Activated CD4-positive, alpha-beta memory T cell treated with anti-CD3 and anti-CD28 coated beads for 36 hours (primary cell): ENCODE results near the gene TP53AIP1. TPM values are rescaled to one million over a fixed set of nuclear protein-coding genes. Genes with fewer than 3 reads are reported as not detected.

Experiments
- CTCF ChIA-PET: fragments of 350-600 bp; sonication (Branson Sonifier 250); formaldehyde crosslinking; loops from one replicate; lab custom pipeline; 2021; ENCODE audit warnings: antibody characterized with exemption, inconsistent platforms; lab: Charles Lee
- POLR2A ChIA-PET: fragments of 350-600 bp; sonication (Branson Sonifier 250); formaldehyde crosslinking; loops from one replicate; lab custom pipeline; 2021; ENCODE audit warnings: antibody characterized with exemption; lab: Charles Lee
- DNase-seq: peaks from one replicate; pipeline ENCODE4 v3.0.0-alpha.2; 2020
- H3K27ac Mint-ChIP-seq: one replicate; pipeline ENCODE4 v1.8.0; 2021; ENCODE audit warnings: mixed read lengths
- H3K27me3 Mint-ChIP-seq: one replicate; pipeline ENCODE4 v1.8.0; 2021; ENCODE audit warnings: mixed read lengths
- H3K36me3 Mint-ChIP-seq: one replicate; pipeline ENCODE4 v1.8.0; 2021; ENCODE audit warnings: mixed read lengths
- H3K4me1 Mint-ChIP-seq: one replicate; pipeline ENCODE4 v1.8.0; 2021; ENCODE audit warnings: low read depth, mixed read lengths
- H3K4me3 Mint-ChIP-seq: one replicate; pipeline ENCODE4 v1.8.0; 2021; ENCODE audit warnings: mild to moderate bottlenecking, mixed read lengths
- H3K9me3 Mint-ChIP-seq: one replicate; pipeline ENCODE4 v1.8.0; 2021; ENCODE audit warnings: mixed read lengths
- intact Hi-C: fragments of 100-400 bp; cut with micrococcal nuclease; formaldehyde crosslinking; loops from one replicate; pipeline ENCODE4 v1.15.1; 2023
- total RNA-seq, 2 experiments: library from RNA; stranded (reverse); gene quantifications; one replicate each; pipeline ENCODE4 v1.2.3, GENCODE V29; 2021

The TP53AIP1 gene
- total RNA-seq, 2 experiments from 2014 or later = not detected

DNA sequence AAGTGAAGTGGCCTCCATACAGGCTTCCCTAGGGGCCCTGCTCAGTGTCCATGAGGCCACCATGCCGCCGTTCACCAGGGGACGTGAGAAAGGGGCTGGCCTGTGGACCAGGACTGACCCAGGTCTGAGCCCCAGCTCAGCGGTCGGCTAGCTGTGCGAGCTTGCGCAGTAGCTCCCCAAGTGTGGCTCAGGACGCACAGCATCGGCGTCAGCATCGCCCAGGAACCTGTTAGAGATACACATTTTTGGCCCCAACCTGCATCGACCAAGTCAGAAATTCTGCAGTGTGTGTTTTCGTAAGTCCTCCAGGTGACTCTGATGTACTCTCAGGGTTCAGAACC lies 429 bp downstream of the TP53AIP1 start:
- H3K4me3 Mint-ChIP-seq = no peak overlapping the region
- intact Hi-C loops = no loop called here
- peaks cover 6% of the 10 kb centered on the region for H3K27me3 Mint-ChIP-seq
- H3K4me1 Mint-ChIP-seq = no peaks in the 10 kb centered on the region
- no peak overlapping the region for H3K27ac Mint-ChIP-seq
- POLR2A ChIA-PET = no interaction called here
- CTCF ChIA-PET = no interaction called here
- no peaks in the 10 kb centered on the region for H3K36me3 Mint-ChIP-seq
- DNase-seq = no peak
- H3K9me3 Mint-ChIP-seq = no peaks in the 10 kb centered on the region

DNA sequence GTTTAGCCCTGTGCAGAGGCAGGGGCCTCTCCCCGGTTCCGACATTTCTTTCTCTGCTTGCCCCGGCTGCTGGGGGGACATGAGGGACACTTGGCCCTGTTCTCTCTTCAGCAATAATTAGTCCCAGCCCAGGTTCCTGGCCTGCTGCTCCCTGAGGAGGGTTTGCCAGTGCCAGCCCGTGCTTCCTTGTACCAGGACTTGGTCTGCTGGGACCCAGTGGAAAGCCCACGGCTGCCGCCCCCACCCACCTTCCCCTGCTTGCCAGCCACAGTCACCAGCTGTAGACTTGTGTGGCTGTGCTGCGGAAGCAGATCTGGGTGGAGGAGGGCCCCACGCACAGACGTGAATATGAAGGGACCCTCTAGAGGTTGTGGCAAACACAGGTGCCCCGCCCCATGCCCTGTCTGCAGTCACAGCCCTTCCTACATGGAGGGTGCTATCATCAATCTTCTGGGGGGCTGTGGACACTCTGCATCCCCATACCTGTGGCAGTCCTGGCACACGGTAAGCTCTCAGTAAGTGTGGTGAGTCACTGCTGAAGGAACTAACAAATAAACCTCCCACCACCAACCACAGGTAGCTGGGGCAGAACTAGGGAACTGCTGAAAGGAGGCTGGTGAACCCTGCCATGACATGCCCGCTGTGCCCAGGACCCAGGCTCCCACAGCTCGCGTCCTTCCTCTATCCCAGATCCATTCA lies 949 bp downstream of the TP53AIP1 start:
- H3K4me3 Mint-ChIP-seq = no peak overlapping the region
- no peak for DNase-seq
- CTCF ChIA-PET = no interaction called here
- H3K36me3 Mint-ChIP-seq = no peaks in the 10 kb centered on the region
- no peaks in the 10 kb centered on the region for H3K9me3 Mint-ChIP-seq
- POLR2A ChIA-PET = no interaction called here
- intact Hi-C loops = no loop called here
- no peak overlapping the region for H3K27ac Mint-ChIP-seq
- no peaks in the 10 kb centered on the region for H3K4me1 Mint-ChIP-seq
- H3K27me3 Mint-ChIP-seq = peaks cover 6% of the 10 kb centered on the region

DNA sequence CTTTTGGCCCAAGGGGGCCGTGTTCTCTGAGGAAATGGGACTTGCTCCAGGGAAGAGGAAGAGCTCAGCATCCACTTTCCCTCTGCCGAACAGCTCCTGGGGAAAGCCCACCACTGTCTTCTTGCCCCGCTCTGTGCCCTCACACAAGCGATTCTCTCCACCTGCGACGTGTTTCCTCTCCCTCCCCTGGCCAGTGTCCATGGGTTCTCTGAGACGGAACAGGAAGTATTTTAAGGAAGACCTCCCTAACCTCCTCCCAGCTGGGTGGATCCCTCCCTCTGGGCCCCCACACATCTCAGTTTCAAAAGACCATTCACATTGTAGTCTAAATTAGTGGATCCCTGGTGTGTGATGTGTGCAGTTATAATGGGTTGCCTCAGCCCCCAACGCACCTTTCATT lies 1.6 kb downstream of the TP53AIP1 start:
- DNase-seq = no peak
- no peaks in the 10 kb centered on the region for H3K9me3 Mint-ChIP-seq
- peaks cover 4% of the 10 kb centered on the region for H3K27me3 Mint-ChIP-seq
- H3K27ac Mint-ChIP-seq = no peak overlapping the region
- H3K4me1 Mint-ChIP-seq = no peaks in the 10 kb centered on the region
- no peak overlapping the region for H3K4me3 Mint-ChIP-seq
- no peaks in the 10 kb centered on the region for H3K36me3 Mint-ChIP-seq
- CTCF ChIA-PET = no interaction called here
- intact Hi-C loops = no loop called here
- POLR2A ChIA-PET = no interaction called here

DNA sequence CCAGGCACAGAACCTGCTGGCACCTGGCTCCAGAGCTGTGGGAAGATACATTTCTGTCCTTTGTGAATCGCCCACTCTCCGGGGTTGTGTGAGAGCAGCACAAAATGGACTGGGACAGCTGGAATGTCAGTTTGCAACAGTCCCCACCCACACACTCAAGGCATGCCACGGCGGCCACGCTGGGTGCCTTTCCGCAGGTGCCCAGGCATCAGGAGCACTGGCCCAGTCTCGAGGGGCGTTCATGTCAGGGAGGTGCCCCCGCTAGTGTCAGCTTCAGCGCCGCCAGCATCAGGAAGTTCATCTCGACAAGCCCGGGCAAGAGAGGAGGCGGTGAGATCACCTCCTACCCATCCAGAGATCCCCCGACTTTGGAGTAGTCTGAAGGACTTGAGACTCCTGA lies 2.1 kb downstream of the TP53AIP1 start:
- H3K9me3 Mint-ChIP-seq = no peaks in the 10 kb centered on the region
- POLR2A ChIA-PET = no interaction called here
- no peak overlapping the region for H3K27ac Mint-ChIP-seq
- H3K27me3 Mint-ChIP-seq = peaks cover 4% of the 10 kb centered on the region
- CTCF ChIA-PET = no interaction called here
- no peak overlapping the region for H3K4me3 Mint-ChIP-seq
- no peaks in the 10 kb centered on the region for H3K4me1 Mint-ChIP-seq
- H3K36me3 Mint-ChIP-seq = no peaks in the 10 kb centered on the region
- intact Hi-C loops = no loop called here
- DNase-seq = no peak

DNA sequence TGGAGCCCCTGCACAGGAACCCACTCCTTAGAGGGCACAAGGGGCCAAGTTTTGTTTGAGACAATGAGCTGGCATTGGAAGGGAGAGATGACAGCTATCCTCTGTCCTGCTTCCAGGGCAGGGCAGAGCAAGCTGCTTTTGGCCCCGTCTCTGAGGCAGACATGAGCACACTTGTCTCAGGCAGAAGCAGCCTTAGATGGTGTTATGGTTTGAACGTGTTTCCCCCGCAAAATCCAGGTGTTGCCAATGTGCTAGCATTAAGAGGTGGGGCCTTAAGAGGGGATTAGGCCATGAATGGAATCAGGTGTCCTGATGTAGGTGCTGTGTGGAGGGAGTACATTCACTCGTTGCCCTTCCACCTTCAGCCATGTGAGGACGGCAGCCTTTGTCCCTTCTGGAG lies 2.5 kb downstream of the TP53AIP1 start:
- H3K4me1 Mint-ChIP-seq = no peaks in the 10 kb centered on the region
- H3K4me3 Mint-ChIP-seq = no peak overlapping the region
- H3K27ac Mint-ChIP-seq = no peak overlapping the region
- H3K36me3 Mint-ChIP-seq = no peaks in the 10 kb centered on the region
- ChIA-PET POLR2A (no interaction called here), CTCF (interaction anchor here (1.1 kb wide), 1 partner anchor 55 kb away, joined by 4 read pairs; no protein-coding TSS in a partner anchor)
- intact Hi-C loops = no loop called here
- DNase-seq = no peak
- no peaks in the 10 kb centered on the region for H3K9me3 Mint-ChIP-seq
- no peaks in the 10 kb centered on the region for H3K27me3 Mint-ChIP-seq

DNA sequence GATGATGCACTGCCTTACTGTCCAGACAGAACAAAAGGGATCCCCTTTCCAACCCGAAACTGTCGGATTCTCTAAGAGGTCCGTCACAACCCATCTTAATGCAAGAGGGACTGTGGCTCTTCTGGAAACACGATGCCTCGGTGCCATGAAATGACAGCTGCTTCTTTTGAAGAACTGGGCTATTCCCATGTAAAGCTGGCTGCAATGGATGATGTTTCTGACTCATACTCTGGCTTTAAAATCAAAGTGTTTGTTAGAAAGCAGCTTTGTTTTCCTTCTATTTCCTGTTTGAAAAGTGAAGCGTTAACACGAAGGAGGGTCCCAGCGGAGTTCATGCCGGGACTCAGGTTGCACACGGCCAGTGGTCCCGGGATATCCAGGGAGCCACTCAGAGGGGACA lies 3.1 kb downstream of the TP53AIP1 start:
- intact Hi-C loops = no loop called here
- Mint-ChIP-seq H3K9me3 (no peaks in the 10 kb centered on the region), H3K36me3 (no peaks in the 10 kb centered on the region), H3K4me1 (no peaks in the 10 kb centered on the region), H3K27ac (no peak overlapping the region), H3K4me3 (no peak overlapping the region), H3K27me3 (no peaks in the 10 kb centered on the region)
- DNase-seq = no peak
- POLR2A ChIA-PET = no interaction called here
- CTCF ChIA-PET = interaction anchor here (1.1 kb wide), 1 partner anchor 54 kb away, joined by 4 read pairs; no protein-coding TSS in a partner anchor

DNA sequence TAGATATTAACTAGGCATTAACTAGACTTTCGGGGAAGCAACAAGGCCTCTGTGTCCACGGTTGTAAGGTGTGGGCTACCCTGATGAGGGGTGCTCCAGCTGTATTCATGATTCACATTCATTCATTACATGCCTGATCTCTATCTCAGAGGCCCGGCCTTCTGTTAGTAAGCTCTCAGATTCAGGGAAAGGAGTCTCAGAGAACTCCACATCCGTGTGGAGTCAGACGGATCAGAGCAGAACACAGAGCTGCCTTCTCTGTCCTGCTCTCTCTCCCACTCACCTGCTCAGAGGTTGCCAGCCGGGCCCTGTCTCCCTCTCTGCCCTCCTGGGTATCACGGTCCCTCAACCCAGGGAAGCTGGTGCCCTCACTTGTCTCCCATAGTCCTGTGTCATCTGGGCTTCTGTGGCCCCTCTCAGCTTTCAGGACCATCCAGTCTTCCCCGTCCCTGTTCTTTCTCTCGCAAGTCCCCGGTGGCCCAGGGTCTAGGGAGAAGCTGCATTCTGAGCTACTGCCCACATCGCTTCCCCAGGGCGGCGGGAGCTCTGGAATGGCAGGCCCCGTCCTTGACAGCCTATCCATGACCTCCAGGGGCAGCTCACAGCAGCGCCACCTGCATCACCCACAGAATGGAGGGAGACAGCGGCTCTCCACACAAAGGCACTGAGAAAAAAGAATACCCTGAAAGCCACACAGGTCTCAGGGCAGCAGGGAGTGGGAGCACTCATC lies 4.3 kb downstream of the TP53AIP1 start:
- ChIA-PET CTCF (interaction anchor here (0.7 kb wide), 1 partner anchor 18 kb away, joined by 3 read pairs; no protein-coding TSS in a partner anchor), POLR2A (no interaction called here)
- H3K27me3 Mint-ChIP-seq = no peaks in the 10 kb centered on the region
- H3K27ac Mint-ChIP-seq = no peak overlapping the region
- intact Hi-C loops = no loop called here
- H3K36me3 Mint-ChIP-seq = no peaks in the 10 kb centered on the region
- no peaks in the 10 kb centered on the region for H3K9me3 Mint-ChIP-seq
- no peaks in the 10 kb centered on the region for H3K4me1 Mint-ChIP-seq
- H3K4me3 Mint-ChIP-seq = no peak overlapping the region
- no peak for DNase-seq

DNA sequence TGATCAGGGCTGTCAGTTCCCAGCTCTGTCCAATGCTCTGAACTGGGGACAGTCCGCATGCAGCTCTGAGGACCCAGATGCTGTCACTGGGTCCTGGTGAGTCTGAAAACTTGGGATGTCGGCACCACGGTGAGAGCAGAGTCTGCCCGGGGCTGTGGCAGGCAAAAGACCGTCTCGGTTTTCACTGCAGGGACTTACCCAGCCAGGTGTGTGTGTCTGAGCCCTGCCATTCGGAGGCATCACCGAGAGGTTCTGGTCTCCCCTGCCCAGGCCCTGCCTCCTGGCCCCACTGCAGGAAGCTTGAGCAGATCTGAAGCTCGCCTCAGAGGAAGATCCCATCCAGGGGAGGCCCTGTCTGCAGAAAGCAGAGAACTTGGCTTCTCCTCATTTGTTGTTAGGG lies 5.2 kb downstream of the TP53AIP1 start:
- intact Hi-C loops = no loop called here
- POLR2A ChIA-PET = no interaction called here

DNA sequence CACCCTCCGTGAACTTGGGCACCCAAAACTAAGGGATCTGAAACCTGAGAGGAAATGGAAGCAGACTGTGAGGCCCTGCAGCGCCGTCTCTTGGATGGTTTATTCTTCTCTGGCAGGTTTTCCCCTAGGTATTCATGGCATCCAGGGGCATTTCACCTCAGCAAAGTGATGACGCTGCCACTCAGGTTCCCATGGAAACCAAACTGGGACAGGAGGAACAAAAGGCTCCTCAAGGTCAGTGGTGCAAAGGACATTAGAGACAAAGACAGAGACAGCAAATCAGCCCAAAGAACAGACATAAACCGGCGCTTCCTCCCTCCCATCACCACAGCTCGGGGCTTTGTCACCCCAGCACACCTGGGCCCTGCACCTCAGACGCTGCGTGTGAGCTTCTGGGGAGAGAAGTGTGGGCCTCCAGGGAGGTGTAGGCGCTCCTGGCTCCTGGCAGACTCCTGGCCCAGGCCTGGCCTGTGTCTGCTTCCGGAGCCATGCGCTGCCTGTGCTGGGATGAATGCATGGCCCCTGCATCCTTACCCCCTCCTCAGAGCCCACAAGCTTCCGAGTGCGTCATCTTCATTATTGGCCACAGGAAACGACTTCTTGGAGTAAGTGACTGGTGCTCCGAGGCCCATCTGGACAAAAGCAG lies 5.9 kb downstream of the TP53AIP1 start:
- H3K27me3 Mint-ChIP-seq = no peaks in the 10 kb centered on the region
- no peaks in the 10 kb centered on the region for H3K9me3 Mint-ChIP-seq
- no peak for DNase-seq
- no peak overlapping the region for H3K4me3 Mint-ChIP-seq
- intact Hi-C loops = no loop called here
- no peak overlapping the region for H3K27ac Mint-ChIP-seq
- no peaks in the 10 kb centered on the region for H3K36me3 Mint-ChIP-seq
- no peaks in the 10 kb centered on the region for H3K4me1 Mint-ChIP-seq
- CTCF ChIA-PET = interaction anchor here (1.3 kb wide), 1 partner anchor 52 kb away, joined by 4 read pairs; no protein-coding TSS in a partner anchor
- POLR2A ChIA-PET = no interaction called here

More for the DNA sequence above, 5.2 kb downstream of the TP53AIP1 start:
- Mint-ChIP-seq H3K27me3 (no peaks in the 10 kb centered on the region), H3K4me1 (no peaks in the 10 kb centered on the region), H3K27ac (no peak overlapping the region), H3K36me3 (no peaks in the 10 kb centered on the region), H3K4me3 (no peak overlapping the region), H3K9me3 (no peaks in the 10 kb centered on the region)
- no peak for DNase-seq
- CTCF ChIA-PET = no interaction called here

DNA sequence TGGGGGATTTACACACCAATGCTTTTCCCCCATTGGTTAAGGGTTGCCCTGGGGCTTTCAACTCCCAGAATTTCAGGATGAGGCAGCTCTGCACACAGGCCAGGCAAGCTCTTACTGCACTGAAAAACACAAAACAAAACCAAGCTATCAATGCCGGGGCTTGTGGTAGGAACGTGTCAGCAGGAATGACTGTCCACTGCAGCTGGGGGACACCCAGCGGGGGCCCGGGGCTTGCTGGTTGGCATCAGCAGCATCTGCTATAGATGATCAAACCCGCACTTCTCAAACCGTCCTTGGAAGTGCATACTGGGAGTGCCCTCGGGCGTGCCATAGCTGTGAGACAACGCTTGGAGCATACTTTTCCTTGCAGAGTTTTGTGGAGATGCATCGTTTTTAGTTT lies 7.7 kb downstream of the TP53AIP1 start:
- H3K36me3 Mint-ChIP-seq = no peaks in the 10 kb centered on the region
- intact Hi-C loops = no loop called here
- H3K4me3 Mint-ChIP-seq = no peak overlapping the region
- H3K9me3 Mint-ChIP-seq = no peaks in the 10 kb centered on the region
- H3K27ac Mint-ChIP-seq = no peak overlapping the region
- H3K4me1 Mint-ChIP-seq = no peaks in the 10 kb centered on the region
- no peaks in the 10 kb centered on the region for H3K27me3 Mint-ChIP-seq
- no peak for DNase-seq
- ChIA-PET POLR2A (no interaction called here), CTCF (no interaction called here)

DNA sequence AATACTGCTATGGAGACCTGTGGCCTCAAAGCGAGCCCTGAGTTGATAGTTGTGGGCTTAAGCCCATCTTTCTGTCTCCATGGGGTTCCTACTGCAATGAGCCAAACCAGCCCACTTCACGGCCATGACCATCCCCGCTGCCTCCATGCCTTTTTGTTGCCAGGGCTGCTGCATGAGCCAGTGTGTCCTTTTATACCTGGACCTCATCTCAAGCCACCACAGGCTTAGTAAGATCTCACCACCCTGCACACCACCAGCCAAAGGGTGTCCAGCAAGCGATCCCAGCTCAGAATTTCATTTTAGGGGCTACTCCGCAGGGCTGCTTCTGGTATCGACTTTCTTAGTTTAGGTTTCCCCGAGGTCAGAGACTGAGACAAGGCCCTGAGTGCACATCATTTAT lies 8.3 kb downstream of the TP53AIP1 start:
- intact Hi-C loops = no loop called here
- H3K27me3 Mint-ChIP-seq = no peaks in the 10 kb centered on the region
- H3K9me3 Mint-ChIP-seq = no peaks in the 10 kb centered on the region
- ChIA-PET CTCF (interaction anchor here (0.5 kb wide), 1 partner anchor 989 kb away, joined by 4 read pairs; no protein-coding TSS in a partner anchor), POLR2A (no interaction called here)
- H3K4me3 Mint-ChIP-seq = no peak overlapping the region
- no peak overlapping the region for H3K27ac Mint-ChIP-seq
- no peak for DNase-seq
- H3K36me3 Mint-ChIP-seq = no peaks in the 10 kb centered on the region
- peaks cover 3% of the 10 kb centered on the region for H3K4me1 Mint-ChIP-seq

DNA sequence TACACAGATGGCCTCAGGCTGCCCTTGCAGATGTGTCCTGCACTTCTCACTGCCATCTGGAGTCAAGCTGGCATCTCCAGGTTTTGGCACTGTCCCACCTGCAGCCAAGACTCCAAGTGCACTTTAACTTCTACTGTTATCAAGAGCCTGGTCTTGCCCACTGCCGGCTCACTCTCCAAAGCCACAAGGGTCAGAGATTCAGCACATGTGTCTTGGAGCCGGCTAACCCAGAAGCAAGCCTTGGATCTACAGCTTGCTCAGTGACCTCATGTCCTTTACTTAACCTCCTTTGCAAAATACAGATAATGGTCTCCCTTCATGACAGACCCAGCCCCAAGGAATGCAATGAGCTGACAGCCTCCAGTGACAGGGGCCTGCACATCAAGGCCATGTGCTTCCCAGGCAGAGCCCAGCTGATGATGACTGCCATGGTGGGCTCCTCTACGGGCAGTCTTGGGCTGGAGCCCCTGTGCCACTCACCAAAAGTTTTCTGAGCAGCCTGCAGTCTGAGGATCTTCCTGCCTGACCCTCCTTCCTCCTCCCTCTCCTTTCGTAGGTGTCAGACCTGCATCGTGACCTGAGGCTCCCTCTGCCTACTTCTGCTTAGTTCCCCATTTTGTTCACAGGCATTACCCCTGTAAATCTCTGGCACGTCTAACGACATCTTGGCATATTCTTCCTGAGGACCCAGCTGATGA lies 9.0 kb downstream of the TP53AIP1 start:
- intact Hi-C loops = no loop called here
- ChIA-PET CTCF (interaction anchor here (0.5 kb wide), 1 partner anchor 990 kb away, joined by 4 read pairs; no protein-coding TSS in a partner anchor), POLR2A (no interaction called here)
- no peak for DNase-seq
- H3K27me3 Mint-ChIP-seq = no peaks in the 10 kb centered on the region
- no peak overlapping the region for H3K27ac Mint-ChIP-seq
- H3K9me3 Mint-ChIP-seq = no peaks in the 10 kb centered on the region
- H3K4me3 Mint-ChIP-seq = no peak overlapping the region
- H3K36me3 Mint-ChIP-seq = no peaks in the 10 kb centered on the region
- H3K4me1 Mint-ChIP-seq = peaks cover 6% of the 10 kb centered on the region
